ENCODE measurements around the gene C1orf53. TPM values are rescaled to one million over a fixed set of nuclear protein-coding genes. Genes with fewer than 3 reads are reported as not detected.

The C1orf53 gene
- total and polyA plus RNA-seq, 9 of the 15 experiments (the other 6 are each of a cell fraction or from before 2014, with no cell fraction given): 0.31 to 3.2 (median 2.3) TPM

DNA sequence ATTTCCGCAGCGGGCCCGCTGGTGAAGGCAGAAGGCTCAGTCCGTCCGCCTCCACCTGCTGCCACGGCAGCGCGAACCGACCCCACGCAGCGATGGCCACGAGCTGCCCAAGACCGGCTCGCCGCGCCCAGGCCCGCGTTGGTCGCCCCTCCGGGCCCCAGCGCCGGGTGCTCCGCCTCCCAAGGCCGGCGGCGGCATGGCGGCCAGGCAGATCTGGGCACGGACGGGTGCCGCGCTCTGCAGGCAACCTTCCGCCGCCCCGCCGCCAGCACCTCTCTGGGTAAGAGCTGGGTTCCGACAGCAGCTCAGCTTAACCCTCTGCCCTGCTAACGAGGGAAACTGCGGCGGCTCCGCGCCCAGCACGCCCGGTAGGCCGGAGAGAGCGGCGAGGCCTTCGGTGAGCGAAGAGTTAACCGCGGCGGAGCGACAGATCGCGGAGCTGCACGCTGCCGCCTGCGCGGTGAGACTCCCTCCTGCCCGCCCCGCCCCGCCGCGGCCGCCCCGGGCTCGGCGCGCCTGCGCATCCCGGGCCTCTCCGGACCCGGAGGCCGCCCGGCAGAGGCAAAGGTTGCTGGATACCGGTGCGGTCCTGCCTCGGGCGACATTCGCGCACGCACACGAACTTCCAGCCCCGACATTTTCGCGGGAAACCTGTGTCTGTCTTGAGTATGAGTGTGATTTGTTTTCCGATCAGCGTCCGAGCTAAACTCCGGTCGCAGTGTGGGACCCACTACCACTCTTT is at the start of gene C1orf53 (continued):
- no peak; the same call in 1 of the 2 replicates for TF ChIP-seq JUND (IDR thresholded peaks at IDR 0.05; ENCODE audit: borderline replicate concordance, low read depth, low read length)
- no peak; the same call in 2 of the 3 replicates for TF ChIP-seq JUND (tag; IDR thresholded peaks at IDR 0.05; ENCODE audit: borderline replicate concordance, low read depth, low read length)
- no peak for TF ChIP-seq ZKSCAN1 (IDR thresholded peaks at IDR 0.05; ENCODE audit: low read depth, low read length)
- TF ChIP-seq, protein P1, sequence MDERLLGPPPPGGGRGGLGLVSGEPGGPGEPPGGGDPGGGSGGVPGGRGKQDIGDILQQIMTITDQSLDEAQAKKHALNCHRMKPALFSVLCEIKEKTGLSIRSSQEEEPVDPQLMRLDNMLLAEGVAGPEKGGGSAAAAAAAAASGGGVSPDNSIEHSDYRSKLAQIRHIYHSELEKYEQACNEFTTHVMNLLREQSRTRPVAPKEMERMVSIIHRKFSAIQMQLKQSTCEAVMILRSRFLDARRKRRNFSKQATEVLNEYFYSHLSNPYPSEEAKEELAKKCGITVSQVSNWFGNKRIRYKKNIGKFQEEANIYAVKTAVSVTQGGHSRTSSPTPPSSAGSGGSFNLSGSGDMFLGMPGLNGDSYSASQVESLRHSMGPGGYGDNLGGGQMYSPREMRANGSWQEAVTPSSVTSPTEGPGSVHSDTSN (CRISPR knock-in tag; IDR thresholded peaks at IDR 0.05; ENCODE audit: low read depth): no peak
- TF ChIP-seq, protein P1 (tag; conservative IDR thresholded peaks at IDR 0.05; ENCODE audit: low read depth): no peak
- TF ChIP-seq, protein P2, sequence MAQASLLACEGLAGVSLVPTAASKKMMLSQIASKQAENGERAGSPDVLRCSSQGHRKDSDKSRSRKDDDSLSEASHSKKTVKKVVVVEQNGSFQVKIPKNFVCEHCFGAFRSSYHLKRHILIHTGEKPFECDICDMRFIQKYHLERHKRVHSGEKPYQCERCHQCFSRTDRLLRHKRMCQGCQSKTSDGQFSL (CRISPR knock-in tag; IDR thresholded peaks at IDR 0.05): peak; percentile 39; the same call in 1 of the 2 replicates
- TF ChIP-seq, protein P2 (tag; IDR thresholded peaks at IDR 0.05): no peak; a peak in 1 of 4 replicates
- TF ChIP-seq, protein P3, sequence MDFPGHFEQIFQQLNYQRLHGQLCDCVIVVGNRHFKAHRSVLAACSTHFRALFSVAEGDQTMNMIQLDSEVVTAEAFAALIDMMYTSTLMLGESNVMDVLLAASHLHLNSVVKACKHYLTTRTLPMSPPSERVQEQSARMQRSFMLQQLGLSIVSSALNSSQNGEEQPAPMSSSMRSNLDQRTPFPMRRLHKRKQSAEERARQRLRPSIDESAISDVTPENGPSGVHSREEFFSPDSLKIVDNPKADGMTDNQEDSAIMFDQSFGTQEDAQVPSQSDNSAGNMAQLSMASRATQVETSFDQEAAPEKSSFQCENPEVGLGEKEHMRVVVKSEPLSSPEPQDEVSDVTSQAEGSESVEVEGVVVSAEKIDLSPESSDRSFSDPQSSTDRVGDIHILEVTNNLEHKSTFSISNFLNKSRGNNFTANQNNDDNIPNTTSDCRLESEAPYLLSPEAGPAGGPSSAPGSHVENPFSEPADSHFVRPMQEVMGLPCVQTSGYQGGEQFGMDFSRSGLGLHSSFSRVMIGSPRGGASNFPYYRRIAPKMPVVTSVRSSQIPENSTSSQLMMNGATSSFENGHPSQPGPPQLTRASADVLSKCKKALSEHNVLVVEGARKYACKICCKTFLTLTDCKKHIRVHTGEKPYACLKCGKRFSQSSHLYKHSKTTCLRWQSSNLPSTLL (IDR thresholded peaks at IDR 0.05): no peak
- TF ChIP-seq ZNF140 (CRISPR knock-in tag; IDR thresholded peaks at IDR 0.05): no peak
- TF ChIP-seq, protein P4, sequence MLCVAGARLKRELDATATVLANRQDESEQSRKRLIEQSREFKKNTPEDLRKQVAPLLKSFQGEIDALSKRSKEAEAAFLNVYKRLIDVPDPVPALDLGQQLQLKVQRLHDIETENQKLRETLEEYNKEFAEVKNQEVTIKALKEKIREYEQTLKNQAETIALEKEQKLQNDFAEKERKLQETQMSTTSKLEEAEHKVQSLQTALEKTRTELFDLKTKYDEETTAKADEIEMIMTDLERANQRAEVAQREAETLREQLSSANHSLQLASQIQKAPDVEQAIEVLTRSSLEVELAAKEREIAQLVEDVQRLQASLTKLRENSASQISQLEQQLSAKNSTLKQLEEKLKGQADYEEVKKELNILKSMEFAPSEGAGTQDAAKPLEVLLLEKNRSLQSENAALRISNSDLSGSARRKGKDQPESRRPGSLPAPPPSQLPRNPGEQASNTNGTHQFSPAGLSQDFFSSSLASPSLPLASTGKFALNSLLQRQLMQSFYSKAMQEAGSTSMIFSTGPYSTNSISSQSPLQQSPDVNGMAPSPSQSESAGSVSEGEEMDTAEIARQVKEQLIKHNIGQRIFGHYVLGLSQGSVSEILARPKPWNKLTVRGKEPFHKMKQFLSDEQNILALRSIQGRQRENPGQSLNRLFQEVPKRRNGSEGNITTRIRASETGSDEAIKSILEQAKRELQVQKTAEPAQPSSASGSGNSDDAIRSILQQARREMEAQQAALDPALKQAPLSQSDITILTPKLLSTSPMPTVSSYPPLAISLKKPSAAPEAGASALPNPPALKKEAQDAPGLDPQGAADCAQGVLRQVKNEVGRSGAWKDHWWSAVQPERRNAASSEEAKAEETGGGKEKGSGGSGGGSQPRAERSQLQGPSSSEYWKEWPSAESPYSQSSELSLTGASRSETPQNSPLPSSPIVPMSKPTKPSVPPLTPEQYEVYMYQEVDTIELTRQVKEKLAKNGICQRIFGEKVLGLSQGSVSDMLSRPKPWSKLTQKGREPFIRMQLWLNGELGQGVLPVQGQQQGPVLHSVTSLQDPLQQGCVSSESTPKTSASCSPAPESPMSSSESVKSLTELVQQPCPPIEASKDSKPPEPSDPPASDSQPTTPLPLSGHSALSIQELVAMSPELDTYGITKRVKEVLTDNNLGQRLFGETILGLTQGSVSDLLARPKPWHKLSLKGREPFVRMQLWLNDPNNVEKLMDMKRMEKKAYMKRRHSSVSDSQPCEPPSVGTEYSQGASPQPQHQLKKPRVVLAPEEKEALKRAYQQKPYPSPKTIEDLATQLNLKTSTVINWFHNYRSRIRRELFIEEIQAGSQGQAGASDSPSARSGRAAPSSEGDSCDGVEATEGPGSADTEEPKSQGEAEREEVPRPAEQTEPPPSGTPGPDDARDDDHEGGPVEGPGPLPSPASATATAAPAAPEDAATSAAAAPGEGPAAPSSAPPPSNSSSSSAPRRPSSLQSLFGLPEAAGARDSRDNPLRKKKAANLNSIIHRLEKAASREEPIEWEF (CRISPR knock-in tag; IDR thresholded peaks at IDR 0.05): no peak
